Head of caudate nucleus (tissue), 42 donors: ENCODE results near the gene ARPP21.

Experiments
- DNase-seq, 42 donors: peaks; one replicate each; pipeline versions ENCODE4 v3.0.0 to v3.0.0-alpha.2; 2020 to 2021; ENCODE audit warnings: mixed read lengths in 7 of 42
- intact Hi-C: fragments of 100-400 bp; cut with DNase I; formaldehyde crosslinking; loops from one replicate; pipeline ENCODE4 v1.15.0; 2022

ARPP21 gene

GRCh38 chr3:35757991-35758757, 118.8 kb downstream of the ARPP21 start:
- intact Hi-C loops = no loop called here
- peak in 1 of 42 donors; percentile 28 for DNase-seq

- intact Hi-C loops = no loop called here
- peak in 2 of 42 donors; percentile 56 for DNase-seq
These were observed 120.8 kb downstream of the ARPP21 start for GRCh38 chr3:35760146-35760545.

GRCh38 chr3:35761311-35761710, 122.0 kb downstream of the ARPP21 start:
- DNase-seq = no peak
- intact Hi-C loops = no loop called here

GRCh38 chr3:35772381-35773015, 133.2 kb downstream of the ARPP21 start:
- peak in 41 of 42 donors; percentile 15 to 80 (median 57) for DNase-seq
- intact Hi-C loops = no loop called here

- DNase-seq = no peak
- intact Hi-C loops = no loop called here
These were observed 134.1 kb downstream of the ARPP21 start for GRCh38 chr3:35773417-35773816.

- intact Hi-C loops = no loop called here
- DNase-seq = no peak
These were observed 137.0 kb downstream of the ARPP21 start for GRCh38 chr3:35776346-35776745.

GRCh38 chr3:35777065-35777464, 137.7 kb downstream of the ARPP21 start:
- no peak for DNase-seq
- intact Hi-C loops = no loop called here

GRCh38 chr3:35777563-35778554, 138.5 kb downstream of the ARPP21 start:
- DNase-seq = no peak
- intact Hi-C loops = no loop called here

GRCh38 chr3:35779611-35780010, 140.3 kb downstream of the ARPP21 start:
- DNase-seq = no peak
- intact Hi-C loops = no loop called here

- intact Hi-C loops = no loop called here
These were observed 141.5 kb downstream of the ARPP21 start for GRCh38 chr3:35780800-35781199.

GRCh38 chr3:35781558-35781957, 142.2 kb downstream of the ARPP21 start:
- DNase-seq = no peak
- intact Hi-C loops = no loop called here

More at GRCh38 chr3:35780800-35781199, 141.5 kb downstream of the ARPP21 start:
- no peak for DNase-seq

GRCh38 chr3:35782355-35782754, 143.0 kb downstream of the ARPP21 start:
- intact Hi-C loops = no loop called here
- DNase-seq = no peak

- intact Hi-C loops = no loop called here
- no peak for DNase-seq
These were observed 144.8 kb downstream of the ARPP21 start for GRCh38 chr3:35784169-35784568.

- intact Hi-C loops = no loop called here
- DNase-seq = no peak
These were observed 146.0 kb downstream of the ARPP21 start for GRCh38 chr3:35785234-35785888.

- intact Hi-C loops = no loop called here
- DNase-seq = no peak
These were observed 148.6 kb downstream of the ARPP21 start for GRCh38 chr3:35787936-35788335.

GRCh38 chr3:35789042-35789831, 149.9 kb downstream of the ARPP21 start:
- intact Hi-C loops = no loop called here
- peak in 4 of 42 donors; percentile 16 to 58 (median 41) for DNase-seq

- intact Hi-C loops = no loop called here
These were observed 151.4 kb downstream of the ARPP21 start for GRCh38 chr3:35790764-35791163.

GRCh38 chr3:35793667-35794066, 154.3 kb downstream of the ARPP21 start:
- intact Hi-C loops = no loop called here

More at GRCh38 chr3:35790764-35791163, 151.4 kb downstream of the ARPP21 start:
- no peak for DNase-seq

More at GRCh38 chr3:35793667-35794066, 154.3 kb downstream of the ARPP21 start:
- no peak for DNase-seq
